UCSD-AML1 (cell line): ENCODE measurements around the gene PUS1.
"Not testable (repeated sequence)": the region's sequence is repeated elsewhere in the genome, so short reads cannot be mapped to it uniquely, and the experiment has no call there.

ENCODE experiments used
- DNase-seq: peaks from one replicate; lab custom pipeline; 2025; ENCODE audit not compliant: unreplicated experiment; lab: John Stamatoyannopoulos, UW

PUS1 gene

DNA sequence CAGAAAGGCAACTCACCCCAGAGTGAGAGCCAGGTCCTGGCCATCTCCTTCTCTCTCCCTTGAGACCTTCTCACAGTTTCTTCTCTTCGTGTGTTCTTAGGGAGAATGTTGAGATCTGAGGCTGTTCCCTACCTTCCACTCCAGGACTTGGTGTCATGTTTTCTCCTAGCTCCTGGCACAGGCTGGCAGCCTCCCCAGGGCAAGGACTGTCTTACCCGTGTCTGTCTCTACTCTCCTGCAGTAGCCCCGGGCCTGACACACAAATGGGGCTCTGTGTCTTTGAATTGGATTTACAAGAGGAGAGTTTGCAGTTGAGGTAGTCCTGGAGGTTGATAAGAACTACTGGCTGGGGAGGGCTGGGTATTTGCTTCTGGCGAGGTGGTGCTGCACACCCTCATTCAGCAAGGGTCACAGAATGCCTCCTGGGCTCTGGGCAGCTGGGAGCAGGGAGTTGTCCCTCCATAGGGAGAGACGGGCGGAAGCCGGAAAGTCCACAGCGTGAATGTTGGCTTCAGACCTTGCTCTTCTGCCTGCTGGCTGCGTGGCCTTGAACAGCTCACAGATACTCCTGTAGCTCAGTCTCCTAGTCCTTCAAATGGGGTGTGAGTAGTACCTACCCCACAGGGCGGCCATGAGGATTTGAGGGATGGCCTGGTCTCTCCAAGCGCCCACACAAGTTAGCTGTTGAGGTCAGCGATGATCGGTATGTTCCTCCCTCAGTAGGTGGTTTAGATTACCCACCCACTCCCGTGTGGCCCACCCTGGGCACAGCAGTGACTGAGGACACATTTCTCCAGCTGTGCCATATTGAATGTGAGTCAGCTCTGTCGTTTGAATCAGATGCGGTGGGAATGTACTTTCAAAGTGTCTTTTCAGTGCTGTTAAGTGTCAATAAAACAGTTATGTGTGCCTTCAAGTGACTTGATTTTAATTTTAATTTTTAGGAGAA lies 30.8 kb downstream of the PUS1 start:
- DNase-seq, result no peak

DNA sequence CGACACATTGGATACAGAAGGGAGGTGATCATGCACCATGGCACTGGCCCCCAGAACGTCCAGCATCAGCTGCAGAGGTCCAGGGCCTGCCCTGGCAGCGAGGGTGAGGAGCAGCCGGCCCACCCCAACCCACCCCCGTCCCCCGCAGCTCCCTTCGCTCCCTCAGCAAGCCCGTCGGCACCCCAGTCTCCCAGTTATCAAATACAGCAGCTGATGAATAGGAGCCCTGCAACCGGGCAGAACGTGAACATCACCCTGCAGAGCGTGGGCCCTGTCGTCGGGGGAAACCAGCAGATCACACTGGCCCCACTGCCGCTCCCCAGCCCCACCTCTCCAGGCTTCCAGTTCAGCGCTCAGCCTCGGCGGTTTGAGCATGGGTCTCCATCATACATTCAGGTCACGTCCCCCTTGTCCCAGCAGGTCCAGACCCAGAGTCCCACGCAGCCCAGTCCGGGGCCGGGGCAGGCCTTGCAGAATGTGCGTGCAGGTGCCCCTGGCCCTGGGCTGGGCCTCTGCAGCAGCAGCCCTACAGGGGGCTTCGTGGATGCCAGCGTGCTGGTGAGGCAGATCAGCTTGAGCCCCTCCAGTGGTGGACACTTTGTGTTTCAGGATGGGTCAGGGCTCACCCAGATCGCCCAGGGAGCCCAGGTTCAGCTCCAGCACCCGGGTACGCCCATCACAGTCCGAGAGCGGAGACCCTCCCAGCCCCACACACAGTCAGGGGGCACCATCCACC lies 31.7 kb downstream of the PUS1 start:
- not testable (repeated sequence) for DNase-seq

DNA sequence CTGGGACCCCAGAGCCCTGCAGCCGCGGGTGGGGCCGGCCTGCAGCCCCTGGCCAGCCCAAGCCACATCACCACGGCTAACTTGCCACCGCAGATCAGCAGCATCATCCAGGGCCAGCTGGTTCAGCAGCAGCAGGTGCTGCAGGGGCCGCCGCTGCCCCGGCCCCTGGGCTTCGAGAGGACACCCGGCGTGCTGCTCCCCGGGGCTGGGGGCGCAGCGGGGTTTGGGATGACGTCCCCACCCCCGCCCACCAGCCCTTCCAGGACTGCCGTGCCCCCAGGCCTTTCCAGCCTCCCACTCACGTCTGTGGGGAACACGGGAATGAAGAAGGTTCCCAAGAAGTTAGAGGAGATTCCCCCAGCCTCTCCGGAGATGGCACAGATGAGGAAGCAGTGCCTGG lies 32.3 kb downstream of the PUS1 start:
- not testable (repeated sequence) for DNase-seq

DNA sequence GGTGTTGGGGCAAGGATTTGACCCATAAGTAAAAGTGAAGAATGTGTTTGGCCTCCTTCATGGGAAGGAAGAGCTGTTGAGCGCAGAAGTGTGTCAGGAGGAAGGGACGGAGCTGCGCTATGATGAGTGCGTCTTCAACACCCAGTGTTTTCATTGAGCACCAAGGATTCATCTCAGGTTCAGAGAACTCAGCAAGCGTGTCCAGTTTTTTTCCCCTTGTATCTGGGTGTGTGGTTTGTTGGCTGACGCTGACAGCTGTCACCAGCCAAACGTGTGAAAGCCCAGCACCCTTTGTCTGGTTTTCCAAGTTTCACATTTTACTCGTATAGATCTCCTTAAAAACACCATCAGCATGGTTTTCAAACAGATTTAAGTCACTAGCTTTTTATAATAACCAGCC lies 33.0 kb downstream of the PUS1 start:
- no peak for DNase-seq

DNA sequence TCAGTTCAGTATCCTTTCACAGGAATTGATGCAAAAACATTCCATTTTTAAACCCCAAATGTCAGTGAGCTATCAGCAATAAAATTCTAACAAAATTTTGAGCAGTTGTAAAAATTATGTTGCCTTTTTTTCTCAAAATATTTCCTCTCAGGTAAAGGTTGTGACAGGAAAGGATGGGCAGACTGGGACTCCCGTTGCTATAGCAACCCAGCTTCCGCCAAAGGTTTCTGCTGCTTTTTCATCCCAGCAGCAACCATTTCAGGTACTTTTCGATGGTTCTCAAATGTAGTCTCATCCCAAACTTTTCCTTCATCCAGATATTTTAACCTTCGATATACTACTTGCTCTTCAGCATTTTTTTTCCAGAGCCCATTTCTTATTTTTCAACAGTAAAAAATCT lies 34.3 kb downstream of the PUS1 start:
- no peak for DNase-seq

DNA sequence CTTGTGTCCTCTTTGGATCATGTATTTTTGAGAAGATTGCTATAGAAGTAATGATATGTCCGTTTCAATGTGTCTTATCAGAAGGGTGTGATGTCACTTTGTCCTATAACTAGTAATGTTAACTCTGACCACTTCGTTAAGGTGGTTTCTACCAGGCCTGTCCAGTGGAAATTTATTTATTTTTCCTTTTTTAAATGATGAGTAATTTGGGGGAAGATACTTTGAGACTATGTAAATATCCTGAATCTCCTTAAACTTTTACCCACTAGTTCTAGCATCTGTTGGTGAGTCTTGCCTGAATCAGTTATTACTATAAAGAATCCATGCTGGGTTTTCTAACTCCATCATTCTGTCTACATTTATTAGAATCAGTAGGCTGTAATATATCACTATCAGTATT lies 36.0 kb downstream of the PUS1 start:
- no peak for DNase-seq

DNA sequence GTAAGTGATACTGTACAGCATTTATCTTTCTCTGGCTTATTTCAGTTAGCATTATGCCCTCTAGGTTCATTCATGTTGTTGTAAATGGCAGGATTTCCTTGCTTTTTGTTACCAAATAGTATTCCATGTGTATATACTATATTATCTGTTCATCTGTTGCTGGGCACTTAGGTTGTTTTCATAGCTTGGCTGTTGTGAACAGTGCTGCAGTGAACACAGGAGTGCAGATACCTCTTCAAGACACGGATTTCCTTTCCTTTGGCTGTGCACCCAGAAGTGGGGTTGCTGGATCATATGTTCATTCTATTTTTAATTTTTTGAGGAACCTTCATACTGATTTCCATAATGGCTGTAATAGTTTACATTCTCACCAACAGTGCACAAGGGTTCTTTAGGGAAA lies 42.1 kb downstream of the PUS1 start:
- no peak for DNase-seq

DNA sequence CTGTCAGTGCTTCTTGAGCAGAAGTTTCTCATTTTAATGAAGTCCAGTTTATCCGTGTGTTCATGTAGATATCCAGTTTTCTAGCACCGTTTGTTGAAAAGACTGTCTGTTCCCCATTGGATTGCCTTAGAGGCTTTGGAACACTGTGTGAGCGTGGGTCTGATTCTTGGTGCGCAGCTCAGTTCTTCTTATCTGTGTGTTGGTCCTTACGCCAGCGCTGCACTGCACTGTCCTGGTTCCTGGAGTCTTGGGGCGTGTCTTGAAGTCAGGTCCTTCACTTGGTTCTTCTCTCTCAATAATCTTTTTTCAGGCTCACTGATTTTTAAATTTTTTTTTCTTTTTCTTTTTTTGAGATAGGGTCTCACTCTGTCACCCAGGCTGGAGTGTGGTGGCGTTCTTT lies 46.2 kb downstream of the PUS1 start:
- DNase-seq, result no peak

DNA sequence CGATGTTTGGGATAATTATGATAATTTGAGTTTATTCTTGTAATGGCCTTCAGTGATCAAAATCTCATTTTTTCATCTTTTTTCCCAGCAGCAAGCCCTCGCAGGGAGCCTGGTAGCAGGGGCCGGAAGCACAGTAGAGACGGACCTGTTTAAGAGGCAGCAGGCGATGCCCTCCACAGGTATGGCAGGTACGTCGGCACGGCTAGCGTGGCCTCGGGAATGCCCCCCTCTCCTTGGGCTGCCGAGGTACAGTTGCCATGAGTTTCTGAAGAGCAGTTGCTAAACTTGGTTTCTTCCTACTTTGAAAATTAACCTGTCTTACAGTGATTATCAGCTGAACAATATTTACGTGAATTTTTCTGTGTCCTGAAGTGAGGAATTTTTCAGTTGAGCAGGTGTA lies 50.5 kb downstream of the PUS1 start:
- no peak for DNase-seq

DNA sequence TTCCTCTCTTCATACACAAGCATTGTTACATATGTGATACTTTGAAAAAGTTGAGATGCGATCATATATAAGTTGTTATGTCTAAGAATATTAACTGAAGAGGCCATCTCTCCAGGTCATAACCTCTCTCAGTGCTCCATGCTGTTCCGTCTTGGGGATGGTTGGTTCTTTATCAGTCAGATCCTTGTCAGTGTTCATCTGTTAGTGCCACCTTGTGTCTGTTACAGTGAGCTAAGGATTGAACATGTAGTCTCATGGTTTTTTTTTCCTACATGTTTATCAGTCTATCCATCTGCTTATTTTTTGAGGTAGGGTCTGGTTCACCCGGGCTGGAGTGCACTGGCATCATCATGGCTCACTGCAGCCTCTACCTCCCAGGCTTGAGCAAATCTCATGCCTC lies 51.2 kb downstream of the PUS1 start:
- DNase-seq, result no peak

DNA sequence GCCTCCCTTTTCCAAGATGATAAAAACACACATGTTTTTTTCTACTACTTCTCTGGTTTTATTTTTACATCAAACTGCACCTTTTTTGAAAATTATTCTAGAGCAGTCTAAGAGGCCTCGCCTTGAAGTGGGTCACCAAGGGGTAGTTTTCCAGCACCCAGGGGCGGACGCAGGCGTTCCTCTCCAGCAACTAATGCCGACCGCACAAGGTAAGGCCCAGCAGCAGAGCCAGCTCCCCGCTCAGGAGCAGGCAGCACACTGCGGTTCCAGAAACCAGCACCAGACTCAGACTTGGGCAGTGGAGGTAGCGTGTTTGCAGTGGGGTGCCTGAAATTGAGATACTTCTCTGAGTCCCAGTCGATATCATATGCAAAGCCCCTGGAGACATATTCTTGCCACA lies 52.3 kb downstream of the PUS1 start:
- DNase-seq, result no peak

DNA sequence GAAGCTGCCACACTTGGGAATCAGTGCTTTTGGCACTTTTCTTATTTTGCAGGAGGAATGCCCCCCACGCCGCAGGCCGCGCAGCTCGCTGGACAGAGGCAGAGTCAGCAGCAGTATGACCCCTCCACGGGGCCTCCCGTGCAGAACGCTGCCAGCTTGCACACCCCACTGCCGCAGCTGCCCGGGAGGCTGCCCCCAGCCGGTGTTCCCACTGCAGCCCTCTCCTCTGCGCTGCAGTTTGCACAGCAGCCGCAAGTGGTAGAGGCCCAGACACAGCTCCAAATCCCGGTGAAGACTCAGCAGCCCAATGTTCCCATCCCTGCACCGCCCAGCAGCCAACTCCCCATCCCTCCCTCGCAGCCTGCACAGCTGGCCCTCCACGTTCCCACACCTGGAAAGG lies 53.0 kb downstream of the PUS1 start:
- DNase-seq, result no peak

DNA sequence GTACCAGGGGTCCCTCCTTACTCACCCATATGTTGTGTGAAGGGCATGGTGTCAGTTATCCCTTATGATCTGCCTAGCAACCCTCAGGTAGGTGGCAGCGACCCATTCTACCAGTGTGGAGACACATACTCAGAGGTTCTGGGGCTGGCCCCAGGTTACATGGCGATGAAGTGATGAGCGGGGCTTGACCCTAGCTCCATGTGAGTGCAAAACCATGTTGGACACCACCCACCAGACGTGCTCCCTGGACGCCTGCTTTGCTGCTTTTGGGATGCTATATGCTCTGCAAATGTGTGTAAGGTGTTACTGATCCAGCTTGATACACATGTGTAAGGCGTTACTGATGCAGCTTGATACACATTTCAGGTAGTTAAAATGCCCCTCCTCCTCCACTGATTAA lies 54.0 kb downstream of the PUS1 start:
- DNase-seq, result no peak

DNA sequence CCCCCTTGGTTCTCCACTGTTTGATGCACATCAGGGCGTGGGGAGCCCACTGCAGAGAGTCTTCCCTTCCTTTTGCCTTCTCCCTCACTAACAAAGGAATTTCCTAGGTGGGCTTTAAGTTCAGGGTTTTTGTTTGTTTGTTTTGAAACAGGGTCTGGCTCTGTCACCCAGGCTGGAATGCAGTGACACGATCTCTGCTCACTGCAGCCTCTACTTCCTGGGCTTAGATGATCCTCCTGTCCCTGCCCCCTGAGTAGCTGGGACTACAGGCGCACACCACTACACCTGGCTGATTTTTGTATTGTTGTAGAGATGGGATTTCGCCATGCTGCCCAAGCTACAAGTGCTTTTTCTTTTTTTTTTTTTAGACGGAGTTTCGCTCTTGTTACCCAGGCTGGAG lies 54.5 kb downstream of the PUS1 start:
- no peak for DNase-seq

DNA sequence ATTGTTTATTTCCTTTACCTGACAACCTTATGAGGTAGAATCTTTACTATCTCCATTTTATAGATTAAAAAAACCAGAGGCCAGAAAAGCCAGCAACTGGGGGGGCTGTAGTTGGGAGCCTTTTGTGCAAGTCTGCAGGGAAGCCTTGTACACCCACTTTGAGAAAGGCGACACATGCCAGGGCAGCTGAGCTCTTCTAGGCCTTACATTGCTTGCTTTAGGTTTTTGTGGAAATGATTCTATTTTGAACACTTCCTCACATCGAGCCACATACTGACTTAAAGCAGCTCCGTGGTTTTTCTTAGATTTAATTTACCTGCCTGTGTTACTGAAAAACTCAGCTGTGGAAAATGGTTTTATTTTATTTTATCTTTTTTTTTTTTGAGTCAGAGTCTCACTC lies 55.3 kb downstream of the PUS1 start:
- no peak for DNase-seq

DNA sequence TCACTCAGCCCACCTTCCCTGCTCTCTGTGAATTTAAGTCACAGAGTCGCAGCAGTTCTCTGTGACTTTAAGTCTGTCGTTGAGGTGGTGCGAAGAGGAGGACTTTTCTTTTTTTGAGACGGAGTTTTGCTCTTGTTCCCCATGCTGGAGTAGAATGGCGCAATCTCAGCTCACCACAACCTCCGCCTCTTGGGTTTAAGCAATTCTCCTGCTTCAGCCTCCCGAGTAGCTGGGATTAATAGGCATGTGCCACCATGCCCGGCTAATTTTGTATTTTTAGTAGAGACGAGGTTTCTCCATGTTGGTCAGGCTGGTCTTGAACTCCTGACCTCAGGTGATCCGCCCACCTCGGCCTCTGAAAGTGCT lies 56.4 kb downstream of the PUS1 start:
- not testable (repeated sequence) for DNase-seq

DNA sequence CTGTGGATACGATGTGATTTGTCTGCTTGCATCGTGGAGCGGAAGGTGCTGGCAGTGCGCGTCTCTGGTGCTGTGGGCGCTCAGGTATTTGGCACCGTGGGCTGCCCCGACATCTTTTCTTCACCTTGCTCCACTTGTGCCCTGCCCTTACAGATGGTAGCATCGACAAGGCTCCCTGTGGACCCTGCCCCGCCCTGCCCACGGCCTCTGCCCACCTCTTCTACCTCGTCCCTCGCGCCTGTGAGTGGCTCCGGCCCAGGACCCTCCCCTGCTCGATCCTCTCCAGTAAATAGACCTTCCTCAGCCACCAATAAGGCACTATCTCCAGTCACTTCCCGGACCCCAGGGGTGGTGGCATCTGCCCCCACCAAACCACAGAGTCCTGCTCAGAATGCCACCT lies 57.3 kb downstream of the PUS1 start:
- no peak for DNase-seq

DNA sequence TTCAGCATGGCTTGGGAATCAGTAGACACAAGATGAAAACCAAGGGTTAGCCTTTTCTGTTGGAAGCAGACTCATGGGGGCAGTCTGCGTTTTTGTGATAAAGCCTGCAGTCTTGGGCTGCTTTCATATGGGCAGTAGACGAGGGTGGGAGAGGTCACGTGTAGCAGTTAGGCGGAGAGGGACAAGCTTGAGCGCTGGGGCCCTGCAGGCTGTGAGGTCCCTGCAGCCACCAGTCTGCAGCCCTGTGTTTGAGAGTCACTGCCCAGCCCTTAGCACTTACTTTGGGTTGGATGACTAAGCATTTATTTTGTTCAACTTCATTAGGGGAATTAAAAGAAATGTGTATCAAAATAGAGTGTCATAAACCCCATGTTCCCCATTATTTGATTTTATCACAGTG lies 57.8 kb downstream of the PUS1 start:
- no peak for DNase-seq

DNA sequence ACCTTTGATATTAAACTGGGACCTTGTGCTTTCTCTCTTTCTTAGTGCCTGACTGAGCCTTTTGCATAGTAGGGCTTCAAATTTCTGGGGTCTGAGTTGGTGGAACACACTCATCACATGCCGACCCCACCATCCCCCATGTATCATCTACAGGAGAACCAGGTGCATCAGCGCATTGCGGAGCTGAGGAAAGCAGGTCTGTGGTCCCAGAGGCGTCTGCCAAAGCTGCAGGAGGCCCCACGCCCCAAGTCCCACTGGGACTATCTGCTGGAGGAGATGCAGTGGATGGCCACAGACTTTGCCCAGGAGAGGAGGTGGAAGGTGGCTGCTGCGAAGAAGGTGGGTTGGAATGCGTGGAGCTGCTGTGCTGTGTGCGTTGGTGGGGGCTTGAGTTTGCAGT lies 58.5 kb downstream of the PUS1 start:
- no peak for DNase-seq

DNA sequence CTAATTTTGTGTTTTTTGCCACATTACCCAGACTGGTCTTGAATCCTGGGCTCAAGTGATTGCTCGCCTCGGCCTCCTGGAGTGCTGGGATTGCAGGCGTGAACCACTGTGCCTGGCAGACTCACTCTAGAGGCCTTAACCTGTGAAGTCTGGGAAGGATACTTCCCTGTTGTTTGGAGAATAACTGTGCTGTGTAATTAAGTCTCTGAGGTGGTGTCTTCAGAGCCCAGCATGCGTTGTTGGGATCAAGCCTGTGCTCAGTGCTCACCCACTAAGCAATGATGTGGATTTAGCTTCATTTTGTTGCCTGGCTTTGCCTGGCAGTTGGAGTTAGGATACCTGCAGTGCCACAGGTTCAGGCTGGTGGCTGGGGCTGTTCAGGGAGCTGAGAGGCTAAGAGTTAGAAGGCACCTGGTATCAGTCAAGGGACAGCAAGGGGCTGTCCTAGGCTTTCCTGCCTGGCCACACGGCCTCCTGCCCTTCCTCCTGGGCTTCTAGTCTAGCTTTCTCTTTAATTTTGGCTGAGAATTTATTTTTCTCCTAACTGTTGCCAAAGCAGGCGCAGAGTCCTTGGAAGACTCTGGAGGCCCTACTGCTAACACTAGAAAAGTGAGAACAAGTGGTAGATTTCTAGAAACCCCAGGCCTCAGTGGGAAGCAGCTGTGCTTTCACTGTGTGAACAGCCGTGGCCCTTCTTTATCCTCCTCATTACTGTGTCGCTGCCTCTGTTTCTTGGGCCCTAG lies 59.1 kb downstream of the PUS1 start:
- no peak for DNase-seq

DNA sequence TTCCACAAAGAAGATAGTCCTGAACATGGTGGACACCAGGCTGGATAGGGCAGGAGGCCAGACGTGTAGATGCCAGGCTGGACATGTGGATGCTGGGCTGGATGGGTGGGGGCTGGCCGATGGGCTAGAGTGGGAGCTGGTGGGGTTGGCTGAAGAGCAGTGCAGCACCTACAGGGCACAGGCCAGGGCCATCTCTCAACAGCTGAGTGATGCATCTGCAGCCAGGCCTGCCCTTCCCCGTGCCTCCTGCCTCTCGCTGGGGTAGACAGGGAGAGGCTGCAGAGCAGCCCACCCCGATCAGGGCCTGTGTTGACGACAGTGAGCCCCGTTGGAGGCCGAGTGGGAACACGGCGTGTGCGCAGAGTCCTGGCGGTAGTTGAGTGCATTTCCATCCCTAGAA lies 59.9 kb downstream of the PUS1 start:
- no peak for DNase-seq
